NCI-H1417 (cell line): ENCODE measurements around the gene EP400.

Experiments used
- DNase-seq, 3 experiments: peaks; one replicate each; lab custom pipeline; 2025; lab: John Stamatoyannopoulos, UW

EP400 gene

DNA sequence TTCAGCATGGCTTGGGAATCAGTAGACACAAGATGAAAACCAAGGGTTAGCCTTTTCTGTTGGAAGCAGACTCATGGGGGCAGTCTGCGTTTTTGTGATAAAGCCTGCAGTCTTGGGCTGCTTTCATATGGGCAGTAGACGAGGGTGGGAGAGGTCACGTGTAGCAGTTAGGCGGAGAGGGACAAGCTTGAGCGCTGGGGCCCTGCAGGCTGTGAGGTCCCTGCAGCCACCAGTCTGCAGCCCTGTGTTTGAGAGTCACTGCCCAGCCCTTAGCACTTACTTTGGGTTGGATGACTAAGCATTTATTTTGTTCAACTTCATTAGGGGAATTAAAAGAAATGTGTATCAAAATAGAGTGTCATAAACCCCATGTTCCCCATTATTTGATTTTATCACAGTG lies 37.2 kb downstream of the EP400 start:
- DNase-seq = no peak

DNA sequence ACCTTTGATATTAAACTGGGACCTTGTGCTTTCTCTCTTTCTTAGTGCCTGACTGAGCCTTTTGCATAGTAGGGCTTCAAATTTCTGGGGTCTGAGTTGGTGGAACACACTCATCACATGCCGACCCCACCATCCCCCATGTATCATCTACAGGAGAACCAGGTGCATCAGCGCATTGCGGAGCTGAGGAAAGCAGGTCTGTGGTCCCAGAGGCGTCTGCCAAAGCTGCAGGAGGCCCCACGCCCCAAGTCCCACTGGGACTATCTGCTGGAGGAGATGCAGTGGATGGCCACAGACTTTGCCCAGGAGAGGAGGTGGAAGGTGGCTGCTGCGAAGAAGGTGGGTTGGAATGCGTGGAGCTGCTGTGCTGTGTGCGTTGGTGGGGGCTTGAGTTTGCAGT lies 37.8 kb downstream of the EP400 start:
- DNase-seq = no peak

DNA sequence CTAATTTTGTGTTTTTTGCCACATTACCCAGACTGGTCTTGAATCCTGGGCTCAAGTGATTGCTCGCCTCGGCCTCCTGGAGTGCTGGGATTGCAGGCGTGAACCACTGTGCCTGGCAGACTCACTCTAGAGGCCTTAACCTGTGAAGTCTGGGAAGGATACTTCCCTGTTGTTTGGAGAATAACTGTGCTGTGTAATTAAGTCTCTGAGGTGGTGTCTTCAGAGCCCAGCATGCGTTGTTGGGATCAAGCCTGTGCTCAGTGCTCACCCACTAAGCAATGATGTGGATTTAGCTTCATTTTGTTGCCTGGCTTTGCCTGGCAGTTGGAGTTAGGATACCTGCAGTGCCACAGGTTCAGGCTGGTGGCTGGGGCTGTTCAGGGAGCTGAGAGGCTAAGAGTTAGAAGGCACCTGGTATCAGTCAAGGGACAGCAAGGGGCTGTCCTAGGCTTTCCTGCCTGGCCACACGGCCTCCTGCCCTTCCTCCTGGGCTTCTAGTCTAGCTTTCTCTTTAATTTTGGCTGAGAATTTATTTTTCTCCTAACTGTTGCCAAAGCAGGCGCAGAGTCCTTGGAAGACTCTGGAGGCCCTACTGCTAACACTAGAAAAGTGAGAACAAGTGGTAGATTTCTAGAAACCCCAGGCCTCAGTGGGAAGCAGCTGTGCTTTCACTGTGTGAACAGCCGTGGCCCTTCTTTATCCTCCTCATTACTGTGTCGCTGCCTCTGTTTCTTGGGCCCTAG lies 38.5 kb downstream of the EP400 start:
- DNase-seq = peak in 1 of 3 experiments; percentile 5

DNA sequence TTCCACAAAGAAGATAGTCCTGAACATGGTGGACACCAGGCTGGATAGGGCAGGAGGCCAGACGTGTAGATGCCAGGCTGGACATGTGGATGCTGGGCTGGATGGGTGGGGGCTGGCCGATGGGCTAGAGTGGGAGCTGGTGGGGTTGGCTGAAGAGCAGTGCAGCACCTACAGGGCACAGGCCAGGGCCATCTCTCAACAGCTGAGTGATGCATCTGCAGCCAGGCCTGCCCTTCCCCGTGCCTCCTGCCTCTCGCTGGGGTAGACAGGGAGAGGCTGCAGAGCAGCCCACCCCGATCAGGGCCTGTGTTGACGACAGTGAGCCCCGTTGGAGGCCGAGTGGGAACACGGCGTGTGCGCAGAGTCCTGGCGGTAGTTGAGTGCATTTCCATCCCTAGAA lies 39.3 kb downstream of the EP400 start:
- DNase-seq = no peak

DNA sequence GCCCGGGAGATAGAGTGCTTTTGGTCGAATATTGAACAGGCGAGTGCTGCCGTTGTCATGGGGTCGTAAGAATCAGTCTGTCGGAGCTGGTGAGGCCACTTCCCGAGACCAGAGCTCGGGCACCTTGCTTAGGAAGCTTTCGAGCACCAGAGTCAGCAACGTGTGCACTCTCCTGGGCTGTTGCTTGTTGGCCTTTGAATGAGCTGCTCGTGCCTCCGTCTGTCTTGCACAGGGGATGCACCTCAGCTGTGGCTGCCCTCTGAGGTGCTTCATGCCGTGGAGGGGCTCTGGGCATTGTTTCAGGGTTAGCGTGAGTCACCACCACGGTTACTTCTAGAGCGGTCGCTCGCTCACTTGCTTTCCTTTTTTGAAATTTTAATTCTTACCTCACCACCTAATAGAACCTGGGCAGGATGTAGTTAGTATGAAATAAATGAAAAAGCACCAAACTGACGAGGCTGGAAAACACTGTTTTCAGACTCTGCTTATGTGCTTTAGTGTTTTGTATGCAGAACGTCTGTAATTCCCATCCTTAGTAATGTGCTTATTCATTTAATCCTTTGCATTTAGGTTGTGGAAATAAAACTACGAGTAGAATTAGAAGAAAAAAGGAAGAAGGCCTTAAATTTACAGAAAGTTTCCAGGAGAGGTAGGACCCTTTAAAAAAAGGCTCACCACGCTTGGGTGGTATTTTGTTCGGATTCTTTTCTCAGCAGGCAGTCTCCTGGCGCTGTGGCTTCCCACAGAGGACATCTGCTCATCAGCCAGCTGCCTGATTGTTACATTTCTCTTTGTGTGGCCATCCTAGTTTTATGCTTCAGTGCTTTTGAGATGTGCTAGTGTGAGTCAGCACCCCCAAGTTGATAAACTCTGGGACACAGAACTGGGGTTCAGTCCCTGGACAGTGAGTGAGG lies 40.6 kb downstream of the EP400 start:
- peak; percentile 42 to 86 (median 68) for DNase-seq

DNA sequence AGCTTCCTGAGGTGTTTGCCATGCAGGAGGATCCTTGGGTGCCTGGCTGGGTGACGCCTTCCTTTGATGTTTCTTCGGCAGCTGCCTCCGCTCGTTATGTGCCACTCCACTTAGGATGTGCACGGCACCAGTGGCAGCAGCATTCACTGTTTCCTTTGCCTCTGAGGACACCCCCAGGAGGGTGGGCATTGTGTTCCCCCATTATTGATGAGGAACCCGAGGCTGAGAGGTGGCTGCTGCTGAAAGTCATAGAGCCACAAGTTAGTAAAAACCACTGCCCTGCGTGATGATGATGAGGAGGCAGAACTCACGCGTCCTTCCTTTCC lies 41.2 kb downstream of the EP400 start:
- DNase-seq = no peak

DNA sequence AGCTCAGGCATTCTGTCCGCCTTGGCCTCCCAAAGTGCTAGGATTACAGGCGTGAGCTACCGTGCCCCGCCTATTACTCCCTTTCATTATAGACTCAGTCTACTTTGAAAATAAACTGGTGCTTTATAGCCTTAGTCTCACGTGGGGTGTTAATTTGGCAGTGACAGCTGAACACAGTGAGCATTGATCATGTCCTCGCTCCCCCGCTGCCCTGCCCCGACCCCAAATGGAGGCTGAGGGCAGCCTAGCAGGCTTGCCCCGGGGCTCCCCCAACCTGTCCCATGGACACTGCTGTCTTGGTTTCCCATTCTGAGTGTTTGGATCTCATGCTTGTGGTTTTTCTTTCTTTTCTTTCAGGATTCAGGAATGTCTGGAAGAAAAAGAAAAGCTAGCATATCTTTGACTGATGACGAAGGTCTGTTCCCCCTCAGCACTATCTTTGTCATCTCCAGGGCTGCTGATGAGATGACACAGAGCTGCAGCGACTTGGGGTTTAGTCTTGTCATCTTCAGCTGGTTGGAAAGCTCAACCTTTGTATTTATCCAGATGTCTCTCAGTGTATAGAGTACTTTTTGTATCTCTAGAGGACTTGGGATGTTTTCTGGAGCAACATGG lies 42.2 kb downstream of the EP400 start:
- DNase-seq = no peak

DNA sequence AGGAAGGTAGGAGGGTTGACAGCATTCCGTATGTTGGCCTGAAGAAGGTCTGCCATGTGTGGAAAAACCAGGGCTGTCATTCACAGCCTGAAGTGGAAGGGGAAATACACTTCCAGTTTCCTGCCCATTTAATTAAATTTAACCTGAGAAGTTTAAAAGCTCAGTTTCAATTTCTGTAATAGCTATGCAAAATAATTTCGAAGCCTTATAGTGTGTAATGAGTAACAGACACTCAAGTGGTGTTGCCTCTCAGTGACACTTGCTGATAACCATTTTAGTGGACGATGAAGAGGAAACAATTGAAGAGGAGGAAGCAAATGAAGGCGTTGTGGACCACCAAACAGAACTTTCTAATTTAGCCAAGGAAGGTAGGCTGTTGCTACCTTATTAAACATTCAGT lies 44.8 kb downstream of the EP400 start:
- no peak for DNase-seq

DNA sequence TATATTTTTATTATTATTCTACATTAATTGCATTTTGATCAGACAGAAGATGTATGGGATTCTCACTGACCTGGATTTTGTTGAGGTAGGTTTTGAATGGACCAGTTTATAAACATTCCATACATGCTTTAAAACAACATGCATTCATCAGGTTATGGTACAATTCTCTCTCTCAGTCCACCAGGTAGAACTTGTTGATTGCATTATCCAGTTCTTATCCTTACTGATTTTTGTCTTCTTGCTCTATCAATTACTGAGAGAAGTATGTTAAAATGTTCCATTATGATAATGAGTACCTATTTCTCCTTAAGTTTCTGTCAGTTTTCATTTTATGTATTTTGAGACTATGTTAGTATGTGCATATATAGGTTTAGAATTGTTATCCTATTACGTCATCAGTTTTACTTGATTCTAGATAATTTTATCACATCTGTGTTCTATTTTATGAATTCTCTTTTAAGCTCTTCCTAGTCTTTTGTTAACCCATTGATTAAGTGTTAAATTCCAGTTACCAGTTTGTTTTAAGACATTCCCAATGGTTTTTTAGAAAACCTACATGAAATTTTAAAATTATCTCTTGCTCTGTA lies 50.6 kb downstream of the EP400 start:
- DNase-seq = no peak

DNA sequence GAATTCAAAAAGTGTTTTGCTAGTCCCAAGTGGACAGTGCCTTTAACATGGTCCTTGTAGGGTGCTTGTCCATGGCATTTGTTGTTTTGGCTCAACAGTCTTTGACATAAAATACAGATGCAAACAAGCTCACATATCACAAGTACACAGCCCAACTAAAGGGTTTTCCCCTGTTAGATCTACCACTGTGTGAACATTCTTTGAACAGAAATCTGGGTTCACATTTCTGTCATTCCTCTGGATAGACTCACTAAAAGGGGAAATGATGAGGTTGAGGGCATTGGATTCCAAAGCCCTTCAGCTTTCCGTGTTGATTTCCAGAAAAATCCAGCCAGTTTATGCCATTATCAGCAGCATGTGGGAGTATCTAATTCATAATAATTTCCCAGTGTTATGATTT lies 54.1 kb downstream of the EP400 start:
- no peak for DNase-seq

DNA sequence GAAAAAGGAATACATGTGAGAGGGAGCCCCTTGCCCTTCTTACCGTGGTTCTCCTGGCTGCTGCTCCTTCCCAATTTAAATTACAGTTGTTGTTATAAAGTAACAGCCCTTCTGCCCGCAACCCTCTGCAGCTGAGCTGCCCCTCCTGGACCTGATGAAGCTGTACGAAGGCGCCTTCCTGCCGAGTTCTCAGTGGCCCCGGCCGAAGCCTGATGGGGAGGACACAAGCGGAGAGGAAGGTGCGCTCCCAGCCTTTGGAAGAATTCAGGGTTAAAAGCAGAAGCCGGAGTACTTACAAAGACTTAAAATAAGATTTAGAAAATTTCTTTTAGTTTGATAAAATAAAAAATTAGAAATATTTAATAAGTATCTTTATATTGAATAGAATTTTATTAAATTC lies 55.2 kb downstream of the EP400 start:
- DNase-seq = no peak

DNA sequence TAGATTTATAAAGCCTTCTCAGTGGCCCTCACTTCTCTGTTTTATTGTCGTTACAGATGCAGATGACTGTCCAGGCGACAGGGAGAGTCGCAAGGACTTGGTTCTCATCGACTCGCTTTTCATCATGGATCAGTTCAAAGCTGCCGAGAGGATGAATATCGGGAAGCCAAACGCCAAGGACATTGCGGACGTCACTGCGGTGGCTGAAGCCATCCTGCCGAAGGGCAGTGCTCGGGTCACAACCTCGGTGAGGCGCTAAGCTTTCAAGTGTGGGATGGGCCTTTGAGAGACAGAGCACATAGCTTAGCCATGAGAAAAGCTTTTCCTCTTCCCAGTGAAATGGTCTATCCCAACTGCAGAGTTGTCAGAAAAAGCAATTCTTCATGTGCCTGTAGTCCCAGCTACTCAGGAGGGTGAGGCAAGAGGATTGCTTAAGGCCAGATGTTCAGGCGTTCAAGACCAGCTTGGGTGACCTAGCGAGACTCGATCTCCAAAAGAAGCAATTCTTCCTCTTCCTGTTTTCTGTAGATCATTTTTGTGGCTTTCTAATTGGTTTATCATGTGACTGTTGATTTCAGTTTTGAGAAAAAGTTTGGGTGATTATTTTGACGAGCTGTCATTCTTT lies 56.4 kb downstream of the EP400 start:
- DNase-seq = no peak

DNA sequence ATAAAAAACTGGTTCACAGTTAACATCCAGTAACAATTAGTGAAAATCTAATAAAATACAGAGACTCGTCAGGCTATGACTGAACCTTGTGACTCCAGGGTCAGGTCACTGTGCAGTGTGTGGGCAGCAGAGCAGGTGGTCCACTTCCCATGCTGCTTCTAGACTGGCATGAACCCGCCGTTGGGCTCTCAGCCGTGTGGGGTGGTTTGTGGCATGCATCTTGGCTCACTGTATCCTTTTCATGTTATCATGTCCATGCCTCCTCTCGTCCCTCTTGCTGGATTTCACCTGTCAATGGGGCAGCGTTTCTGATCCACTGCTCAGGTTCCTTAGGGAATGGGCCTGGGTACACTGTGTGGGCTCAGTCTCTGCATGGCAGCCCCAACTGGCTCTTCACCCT lies 57.3 kb downstream of the EP400 start:
- no peak for DNase-seq

DNA sequence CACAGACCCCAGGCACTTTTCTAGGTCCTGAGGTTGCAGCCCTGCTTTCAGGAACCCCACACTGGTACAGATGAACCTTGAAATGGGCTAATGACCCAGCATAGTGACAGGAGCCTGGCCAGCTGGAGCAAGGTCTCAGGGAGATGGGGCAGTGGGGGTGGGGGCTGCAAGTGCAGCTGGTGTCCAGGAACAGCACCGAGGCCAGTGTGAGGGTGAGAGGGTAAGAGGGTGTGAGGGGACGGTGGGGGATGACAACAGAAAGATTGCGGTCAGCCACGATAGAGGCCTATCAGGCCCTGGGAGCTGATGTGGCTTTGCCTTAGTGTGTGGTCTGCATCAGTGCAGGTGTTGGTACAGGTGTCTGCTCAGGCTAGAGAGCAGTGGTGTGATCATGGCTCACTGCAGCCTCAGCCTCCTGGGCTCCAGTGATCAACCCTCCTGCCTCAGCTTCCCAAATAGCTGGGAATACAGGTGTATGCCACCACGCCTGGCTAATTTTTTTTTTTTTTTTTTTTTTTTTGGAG lies 59.7 kb downstream of the EP400 start:
- no peak for DNase-seq

DNA sequence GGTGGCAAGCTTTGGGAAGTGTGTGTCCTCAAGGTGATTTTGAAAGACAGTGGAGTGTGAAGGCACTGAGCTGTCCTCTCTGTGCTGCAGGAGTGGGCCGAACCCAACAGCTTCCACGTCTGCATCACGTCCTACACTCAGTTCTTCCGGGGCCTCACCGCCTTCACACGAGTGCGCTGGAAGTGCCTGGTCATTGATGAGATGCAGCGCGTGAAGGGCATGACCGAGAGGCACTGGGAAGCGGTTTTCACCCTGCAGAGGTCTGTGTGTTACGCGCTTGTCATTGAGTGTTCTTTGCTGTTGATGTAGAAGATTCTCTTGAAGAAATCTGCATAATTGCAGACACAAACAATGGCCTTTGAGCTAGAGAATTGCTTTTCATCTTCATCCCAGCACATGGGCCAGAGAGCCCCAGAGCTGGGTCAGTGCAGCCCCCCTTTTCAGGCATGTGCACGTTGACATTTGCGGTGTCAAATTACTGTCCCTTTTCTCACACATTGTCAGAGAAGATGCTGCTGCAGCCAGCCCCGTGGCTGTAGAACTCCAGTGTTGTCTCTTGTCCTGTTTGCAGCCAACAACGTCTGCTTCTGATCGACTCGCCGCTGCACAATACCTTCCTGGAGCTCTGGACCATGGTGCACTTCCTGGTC lies 63.3 kb downstream of the EP400 start:
- DNase-seq = peak in 1 of 3 experiments; percentile 56

DNA sequence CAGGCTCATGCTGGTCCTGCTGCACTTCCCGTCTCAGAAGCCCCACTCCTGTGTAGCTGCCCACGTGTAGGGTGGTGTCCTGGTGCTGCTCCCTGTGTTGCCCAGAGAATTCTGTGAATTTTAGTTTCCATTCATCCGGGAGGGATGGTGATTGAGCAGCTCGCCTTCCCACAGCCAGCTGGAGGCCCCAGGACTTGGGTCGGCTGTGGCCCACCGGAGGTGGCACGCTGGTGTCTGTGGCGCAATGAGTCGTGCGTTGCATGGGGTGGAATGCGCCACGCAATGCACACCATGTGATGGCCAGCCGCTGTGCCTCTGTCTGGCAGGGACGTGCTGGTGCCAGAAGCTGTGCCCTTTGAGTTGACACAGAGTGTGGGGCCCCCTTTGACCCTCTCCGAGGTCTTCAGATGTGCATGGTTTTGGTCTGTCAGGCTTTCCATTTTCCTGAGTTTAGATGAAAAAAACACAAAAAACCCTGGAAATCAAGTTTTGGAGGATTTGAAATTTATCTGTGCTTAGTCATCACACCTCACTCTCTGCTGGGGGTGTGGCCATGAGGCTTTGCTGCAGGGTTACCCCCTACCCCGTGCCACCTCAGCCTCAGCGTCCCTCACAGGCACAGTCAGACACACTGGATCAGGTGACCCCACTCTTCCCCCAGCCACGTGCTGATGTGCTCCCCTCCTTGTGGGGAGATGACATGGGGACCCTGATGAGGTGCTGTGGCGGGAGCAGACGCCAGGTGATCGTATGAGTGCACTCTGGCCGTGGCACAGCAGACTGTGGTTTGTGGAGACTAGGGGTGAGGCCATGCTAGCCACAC lies 64.6 kb downstream of the EP400 start:
- DNase-seq = no peak

DNA sequence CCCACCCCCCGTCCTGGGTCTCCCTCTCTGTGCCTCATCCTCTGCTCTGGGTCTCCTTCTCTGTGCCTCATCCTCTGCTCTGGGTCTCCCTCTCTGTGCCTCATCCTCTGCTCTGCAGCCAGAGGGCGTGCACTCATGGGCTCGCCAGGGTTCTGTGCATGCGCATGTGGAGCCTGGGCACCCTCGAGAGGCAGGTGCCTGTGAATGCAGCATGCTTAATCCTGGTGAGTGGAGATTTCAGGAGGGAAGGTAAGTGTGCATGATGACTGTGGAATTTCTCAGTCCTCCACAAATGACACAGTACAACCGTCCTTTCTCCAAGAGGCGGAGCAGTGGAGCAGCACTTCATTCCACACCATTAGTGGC lies 65.2 kb downstream of the EP400 start:
- no peak for DNase-seq

DNA sequence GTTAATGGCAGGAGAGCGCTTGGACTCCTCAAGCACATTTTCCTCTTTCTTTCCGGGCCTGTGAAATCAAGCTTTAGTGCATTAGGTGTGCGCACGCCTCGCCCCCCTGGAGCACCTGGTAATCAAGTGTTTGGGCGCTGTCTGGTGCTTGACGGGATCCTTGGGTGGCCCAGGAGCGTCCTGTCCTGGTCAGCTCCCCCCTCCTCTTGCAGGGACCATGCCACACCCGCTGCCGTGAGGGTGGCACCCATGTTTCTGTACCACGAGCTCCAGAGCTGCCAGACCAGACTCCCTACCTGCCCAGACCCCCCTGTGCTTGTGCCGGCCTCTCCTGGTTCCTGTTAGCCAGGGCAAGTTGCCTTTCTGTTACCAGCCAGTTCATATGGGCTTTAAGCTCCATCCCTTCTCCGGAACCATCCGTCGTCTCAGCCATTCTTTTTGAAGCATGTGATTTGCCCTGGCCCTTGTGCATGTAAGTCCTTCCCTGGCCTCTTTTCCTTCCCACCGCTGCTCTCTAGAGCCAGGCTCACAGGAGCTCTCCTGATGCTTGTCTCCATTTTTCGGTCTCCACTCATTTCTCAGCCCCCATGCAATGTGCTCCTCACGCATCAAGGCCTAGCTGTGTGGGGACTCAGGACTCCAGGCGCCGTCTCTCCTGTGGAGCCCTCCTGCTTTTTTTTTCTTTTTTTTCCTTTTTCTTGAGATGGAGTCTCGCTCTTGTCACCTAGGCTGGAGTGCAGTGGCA lies 66.1 kb downstream of the EP400 start:
- DNase-seq = no peak

DNA sequence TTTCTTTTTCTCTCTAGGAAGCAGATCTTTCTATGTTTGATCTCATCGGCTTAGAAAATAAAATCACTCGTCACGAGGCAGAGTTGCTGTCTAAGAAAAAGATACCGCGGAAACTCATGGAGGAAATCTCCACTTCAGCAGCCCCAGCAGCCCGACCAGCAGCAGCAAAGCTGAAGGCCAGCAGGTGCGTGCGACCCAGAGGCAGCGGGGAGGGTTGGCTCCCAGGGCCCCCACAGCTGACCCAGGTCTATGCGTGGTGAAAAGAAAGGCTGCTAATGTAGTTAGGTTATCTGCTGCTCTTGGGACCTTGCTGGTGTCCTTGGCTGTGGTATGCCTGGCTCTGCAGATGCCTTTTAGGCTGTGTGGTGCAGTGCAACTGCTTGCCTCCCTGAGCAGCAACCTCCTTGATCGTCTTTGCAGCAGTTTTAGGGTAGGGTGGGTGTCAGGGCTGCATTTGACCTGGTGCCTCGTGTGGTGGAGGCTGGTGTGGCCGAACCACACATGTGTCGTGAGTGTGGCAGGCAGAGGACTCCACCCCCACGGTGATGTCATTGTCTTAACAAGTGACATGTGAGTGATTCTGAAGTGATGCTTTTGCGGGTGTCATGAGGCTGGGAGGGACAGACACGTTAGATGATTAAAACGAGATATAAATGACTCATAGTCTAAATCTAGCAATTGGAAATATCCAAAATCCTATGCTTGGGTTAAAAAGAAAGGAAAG lies 68.6 kb downstream of the EP400 start:
- peak in 1 of 3 experiments; percentile 6 for DNase-seq
